SJCRH30 (cell line): ENCODE measurements around the gene DZIP3. TPM values are rescaled to one million over a fixed set of nuclear protein-coding genes. Genes with fewer than 3 reads are reported as not detected.
A peak's percentile ranks its signal among the peaks of the same experiment; 100 is the strongest.
"Not testable (repeated sequence)": the region's sequence is repeated elsewhere in the genome, so short reads cannot be mapped to it uniquely, and the experiment has no call there.

Experiments
- DNase-seq, 2 experiments: peaks; one replicate each; pipeline ENCODE4 v3.0.0-alpha.2; 2015 to 2020
- H3K27ac ChIP-seq: fragments of 250-450 bp; sonication (Bioruptor Pico); 2 replicates; pipeline ENCODE4 v1.5.1; 2020; ENCODE audit warnings: mild to moderate bottlenecking, moderate library complexity
- H3K27me3 ChIP-seq: fragments of 250-450 bp; sonication (Bioruptor Pico); 2 replicates; pipeline ENCODE4 v1.5.1; 2020; ENCODE audit warnings: mild to moderate bottlenecking, moderate library complexity
- H3K36me3 ChIP-seq: fragments of 250-450 bp; sonication (Bioruptor Pico); 2 replicates; pipeline ENCODE4 v1.5.1; 2020; ENCODE audit warnings: mild to moderate bottlenecking, moderate library complexity
- H3K4me1 ChIP-seq: fragments of 250-450 bp; sonication (Bioruptor Pico); 2 replicates; pipeline ENCODE4 v1.5.1; 2020; ENCODE audit warnings: mild to moderate bottlenecking, moderate library complexity
- H3K4me3 ChIP-seq: fragments of 250-450 bp; sonication (Bioruptor Pico); 2 replicates; pipeline ENCODE4 v1.5.1; 2020; ENCODE audit warnings: mild to moderate bottlenecking, moderate library complexity
- H3K9me3 ChIP-seq: fragments of 250-450 bp; sonication (Bioruptor Pico); replicated peaks from 2 replicates; pipeline ENCODE4 v1.5.1; 2020; ENCODE audit warnings: mild to moderate bottlenecking, moderate library complexity
- total RNA-seq: library from RNA; depleted of rRNA; stranded (reverse); fragments of >200 nt; shearing (Covaris generic); gene quantifications from 2 replicates; pipeline ENCODE4 v1.2.3, GENCODE V29; 2014

DZIP3 gene
- total RNA-seq, 1 experiment from 2014 or later = 46.7 TPM

- no peaks in the 10 kb centered on the region for H3K4me1 ChIP-seq
- H3K27me3 ChIP-seq = no peaks in the 10 kb centered on the region
- no peak for DNase-seq
- H3K36me3 ChIP-seq = peaks cover 92% of the 10 kb centered on the region
- H3K27ac ChIP-seq = no peak overlapping the region
- H3K9me3 ChIP-seq = no peaks in the 10 kb centered on the region
- no peak overlapping the region for H3K4me3 ChIP-seq
Observed at GRCh38 chr3:108578064-108578463, 11.5 kb upstream of the DZIP3 start.

- Histone ChIP-seq H3K9me3 (no peaks in the 10 kb centered on the region), H3K27me3 (no peaks in the 10 kb centered on the region), H3K4me3 (peak overlapping the region; percentile 82), H3K27ac (peak overlapping the region; percentile 99), H3K36me3 (peaks cover 18% of the 10 kb centered on the region), H3K4me1 (peaks cover 6% of the 10 kb centered on the region; the same call in 1 of the 2 replicates)
- no peak for DNase-seq
Observed at GRCh38 chr3:108588601-108589000, 921 bp upstream of the DZIP3 start.

- no peak for DNase-seq
- Histone ChIP-seq H3K36me3 (peaks cover 4% of the 10 kb centered on the region), H3K4me3 (peak overlapping the region; percentile 82), H3K27ac (peak overlapping the region; percentile 99), H3K27me3 (no peaks in the 10 kb centered on the region), H3K9me3 (no peaks in the 10 kb centered on the region), H3K4me1 (peaks cover 6% of the 10 kb centered on the region; the same call in 1 of the 2 replicates)
Observed at GRCh38 chr3:108589998-108590323, 439 bp downstream of the DZIP3 start.

- Histone ChIP-seq H3K4me3 (peak overlapping the region; percentile 82), H3K27me3 (no peaks in the 10 kb centered on the region), H3K27ac (peak overlapping the region; percentile 99), H3K4me1 (peaks cover 6% of the 10 kb centered on the region; the same call in 1 of the 2 replicates), H3K9me3 (no peaks in the 10 kb centered on the region), H3K36me3 (peaks cover 2% of the 10 kb centered on the region; the same call in 1 of the 2 replicates)
- peak in 1 of 2 experiments; percentile 27 for DNase-seq
Observed at GRCh38 chr3:108590460-108590859, 938 bp downstream of the DZIP3 start.

- 0 out of 2 replicates have a peak, but pooled peaks cover 3% of the 10 kb centered on the region for H3K36me3 ChIP-seq
- H3K4me3 ChIP-seq = no peak overlapping the region
- H3K27me3 ChIP-seq = no peaks in the 10 kb centered on the region
- H3K4me1 ChIP-seq = peaks cover 4% of the 10 kb centered on the region; the same call in 1 of the 2 replicates
- DNase-seq = no peak
- H3K9me3 ChIP-seq = no peaks in the 10 kb centered on the region
- H3K27ac ChIP-seq = no peak overlapping the region
Observed at GRCh38 chr3:108595321-108595720, 5.8 kb downstream of the DZIP3 start.

- H3K4me3 ChIP-seq = no peak overlapping the region
- no peak overlapping the region for H3K27ac ChIP-seq
- no peaks in the 10 kb centered on the region for H3K9me3 ChIP-seq
- no peaks in the 10 kb centered on the region for H3K27me3 ChIP-seq
- no peak for DNase-seq
- 0 out of 2 replicates have a peak, but pooled peaks cover 3% of the 10 kb centered on the region for H3K36me3 ChIP-seq
- H3K4me1 ChIP-seq = no peaks in the 10 kb centered on the region
Observed at GRCh38 chr3:108598375-108598774, 8.9 kb downstream of the DZIP3 start.

GRCh38 chr3:108599677-108600409 is 10.3 kb downstream of the DZIP3 start:
- Histone ChIP-seq H3K27me3 (no peaks in the 10 kb centered on the region), H3K4me3 (no peak overlapping the region), H3K27ac (no peak overlapping the region), H3K9me3 (no peaks in the 10 kb centered on the region), H3K36me3 (0 out of 2 replicates have a peak, but pooled peaks cover 3% of the 10 kb centered on the region), H3K4me1 (peaks cover 2% of the 10 kb centered on the region; the same call in 1 of the 2 replicates)
- no peak for DNase-seq

GRCh38 chr3:108602249-108602934 is 12.9 kb downstream of the DZIP3 start:
- Histone ChIP-seq H3K4me1 (peaks cover 2% of the 10 kb centered on the region; the same call in 1 of the 2 replicates), H3K36me3 (no peaks in the 10 kb centered on the region), H3K27me3 (no peaks in the 10 kb centered on the region), H3K4me3 (no peak overlapping the region), H3K27ac (no peak overlapping the region), H3K9me3 (no peaks in the 10 kb centered on the region)
- no peak for DNase-seq

- peaks cover 2% of the 10 kb centered on the region; the same call in 1 of the 2 replicates for H3K4me1 ChIP-seq
- H3K27me3 ChIP-seq = no peaks in the 10 kb centered on the region
- H3K4me3 ChIP-seq = no peak overlapping the region
- no peaks in the 10 kb centered on the region; the same call in 1 of the 2 replicates for H3K36me3 ChIP-seq
- DNase-seq = no peak
- H3K9me3 ChIP-seq = no peaks in the 10 kb centered on the region
- H3K27ac ChIP-seq = no peak overlapping the region
Observed at GRCh38 chr3:108602935-108603294, 13.4 kb downstream of the DZIP3 start.

- DNase-seq = no peak
- Histone ChIP-seq H3K9me3 (no peaks in the 10 kb centered on the region), H3K4me1 (peaks cover 2% of the 10 kb centered on the region; the same call in 1 of the 2 replicates), H3K36me3 (no peaks in the 10 kb centered on the region; the same call in 1 of the 2 replicates), H3K4me3 (no peak overlapping the region), H3K27me3 (no peaks in the 10 kb centered on the region), H3K27ac (no peak overlapping the region)
Observed at GRCh38 chr3:108603691-108604090, 14.2 kb downstream of the DZIP3 start.

- Histone ChIP-seq H3K9me3 (no peaks in the 10 kb centered on the region), H3K27ac (no peak overlapping the region), H3K4me3 (no peak overlapping the region), H3K4me1 (peaks cover 2% of the 10 kb centered on the region; the same call in 1 of the 2 replicates), H3K27me3 (no peaks in the 10 kb centered on the region), H3K36me3 (no peaks in the 10 kb centered on the region; the same call in 1 of the 2 replicates)
- no peak for DNase-seq
Observed at GRCh38 chr3:108605028-108605427, 15.5 kb downstream of the DZIP3 start.

- Histone ChIP-seq H3K4me3 (no peak overlapping the region), H3K27me3 (no peaks in the 10 kb centered on the region), H3K4me1 (peaks cover 2% of the 10 kb centered on the region; the same call in 1 of the 2 replicates), H3K36me3 (no peaks in the 10 kb centered on the region; the same call in 1 of the 2 replicates), H3K9me3 (no peaks in the 10 kb centered on the region), H3K27ac (no peak overlapping the region)
- no peak for DNase-seq
Observed at GRCh38 chr3:108605491-108605890, 16.0 kb downstream of the DZIP3 start.

- Histone ChIP-seq H3K4me1 (peaks cover 2% of the 10 kb centered on the region; the same call in 1 of the 2 replicates), H3K27ac (no peak overlapping the region), H3K9me3 (no peaks in the 10 kb centered on the region), H3K27me3 (no peaks in the 10 kb centered on the region), H3K4me3 (no peak overlapping the region), H3K36me3 (peaks cover 6% of the 10 kb centered on the region; the same call in 1 of the 2 replicates)
- no peak for DNase-seq
Observed at GRCh38 chr3:108608750-108609149, 19.2 kb downstream of the DZIP3 start.

- H3K36me3 ChIP-seq = peaks cover 6% of the 10 kb centered on the region; the same call in 1 of the 2 replicates
- H3K27ac ChIP-seq = no peak overlapping the region
- H3K4me3 ChIP-seq = no peak overlapping the region
- DNase-seq = no peak
- no peaks in the 10 kb centered on the region for H3K9me3 ChIP-seq
- H3K27me3 ChIP-seq = no peaks in the 10 kb centered on the region
- no peaks in the 10 kb centered on the region for H3K4me1 ChIP-seq
Observed at GRCh38 chr3:108610651-108611050, 21.1 kb downstream of the DZIP3 start.

- not testable (repeated sequence) for DNase-seq, H3K4me1 ChIP-seq, H3K4me3 ChIP-seq, H3K9me3 ChIP-seq, H3K27ac ChIP-seq, H3K27me3 ChIP-seq
- peaks cover 21% of the 10 kb centered on the region for H3K36me3 ChIP-seq
Observed at GRCh38 chr3:108616090-108616489, 26.6 kb downstream of the DZIP3 start.
